GM21576 (cell line): ENCODE data around the gene POM121.
"Not testable (repeated sequence)": the region's sequence is repeated elsewhere in the genome, so short reads cannot be mapped to it uniquely, and the experiment has no call there.

Source experiments
- ATAC-seq: cut with Tn5 transposase; IDR thresholded peaks from one replicate; pipeline ENCODE4 v1.9.1; 2021; ENCODE audit warnings: mild to moderate bottlenecking, moderate library complexity; ENCODE audit not compliant: unreplicated experiment

POM121 gene

GRCh38 chr7:72924733-72925545, at the start of gene POM121:
POM121 (plus strand) TSS chr7:72925095; CDS start chr7:72925122, 27 bp downstream.
- ATAC-seq, result peak; percentile 87

GRCh38 chr7:72879079-72879736, 45.7 kb upstream of the POM121 start:
- peak; percentile 99 for ATAC-seq

GRCh38 chr7:72879737-72880215, 45.1 kb upstream of the POM121 start:
- peak; percentile 20 for ATAC-seq

- not testable (repeated sequence) for ATAC-seq
Measured at GRCh38 chr7:72891750-72892149, 33.1 kb upstream of the POM121 start.

GRCh38 chr7:72904740-72905139, 20.2 kb upstream of the POM121 start:
- not testable (repeated sequence) for ATAC-seq

GRCh38 chr7:72908422-72908821, 16.5 kb upstream of the POM121 start:
- ATAC-seq, result not testable (repeated sequence)

GRCh38 chr7:72911395-72911794, 13.5 kb upstream of the POM121 start:
- not testable (repeated sequence) for ATAC-seq

GRCh38 chr7:72913750-72914149, 11.1 kb upstream of the POM121 start:
- ATAC-seq, result not testable (repeated sequence)

- peak; percentile 71 for ATAC-seq
Measured at GRCh38 chr7:72914756-72915525, 10.0 kb upstream of the POM121 start.

GRCh38 chr7:72919256-72919775, 5.6 kb upstream of the POM121 start:
- ATAC-seq, result no peak

- ATAC-seq, result peak; percentile 18
Measured at GRCh38 chr7:72924386-72924732, 536 bp upstream of the POM121 start.

- ATAC-seq, result no peak
Measured at GRCh38 chr7:72925546-72926120, 738 bp downstream of the POM121 start.

GRCh38 chr7:72927791-72928190, 2.9 kb downstream of the POM121 start:
- not testable (repeated sequence) for ATAC-seq

- ATAC-seq, result not testable (repeated sequence)
Measured at GRCh38 chr7:72928216-72928615, 3.3 kb downstream of the POM121 start.

GRCh38 chr7:72942022-72942705, 17.3 kb downstream of the POM121 start:
- ATAC-seq, result not testable (repeated sequence)

GRCh38 chr7:72942956-72943355, 18.1 kb downstream of the POM121 start:
- not testable (repeated sequence) for ATAC-seq

- not testable (repeated sequence) for ATAC-seq
Measured at GRCh38 chr7:72944937-72945336, 20.0 kb downstream of the POM121 start.

GRCh38 chr7:72945597-72945996, 20.7 kb downstream of the POM121 start:
- not testable (repeated sequence) for ATAC-seq

GRCh38 chr7:72946130-72946745, 21.3 kb downstream of the POM121 start:
- ATAC-seq, result not testable (repeated sequence)

- ATAC-seq, result not testable (repeated sequence)
Measured at GRCh38 chr7:72948714-72949113, 23.8 kb downstream of the POM121 start.
